ENCODE measurements around the gene SFRP5. TPM values are rescaled to one million over a fixed set of nuclear protein-coding genes. Genes with fewer than 3 reads are reported as not detected.

The SFRP5 gene
- total RNA-seq, 1 donor from 2014 or later, result not detected

DNA sequence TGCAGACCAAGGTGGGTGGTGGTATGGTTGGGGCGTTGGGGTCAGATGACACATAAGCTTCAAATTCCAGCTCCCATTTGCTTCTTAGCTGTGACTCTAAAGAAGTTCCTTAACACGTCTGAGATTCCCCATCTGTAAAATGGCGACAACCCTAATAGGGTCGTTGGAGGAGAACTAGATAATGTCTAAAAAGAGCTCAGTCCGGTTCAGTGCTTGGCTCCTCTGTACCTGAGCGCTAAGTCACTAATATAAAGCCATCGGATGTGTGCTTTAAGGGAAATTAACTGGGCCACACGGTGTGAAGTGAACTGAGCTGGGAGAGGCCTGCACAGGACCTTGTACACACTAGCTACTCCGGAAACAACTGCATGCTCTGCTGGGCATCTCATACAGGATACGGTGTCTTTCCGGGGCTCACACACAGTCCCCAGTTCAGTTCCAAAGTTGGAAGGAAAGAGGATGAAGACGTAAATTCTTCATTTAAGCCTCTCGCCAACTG is 35.3 kb downstream of the SFRP5 start:
- intact Hi-C loops (cut with micrococcal nuclease), result loop anchor here (2.0 to 5.0 kb wide), 6 partner anchors 96 to 904 kb away; partner anchors contain the start of genes LCOR, PI4K2A and R3HCC1L
- H3K27ac Mint-ChIP-seq, result peak overlapping the region; percentile 100
- H3K4me3 Mint-ChIP-seq, result peak overlapping the region; percentile 93
- H3K27me3 Mint-ChIP-seq (ENCODE audit: insufficient read depth), result peaks cover 2% of the 10 kb centered on the region
- no peaks in the 10 kb centered on the region for H3K9me3 Mint-ChIP-seq
- DNase-seq (ENCODE audit: low spot score), result no peak
- H3K4me1 Mint-ChIP-seq (ENCODE audit: low read depth), result peaks cover 44% of the 10 kb centered on the region
- H3K36me3 Mint-ChIP-seq (ENCODE audit: low read depth), result peaks cover 28% of the 10 kb centered on the region

GRCh38 chr10:97734021-97734420 is 37.8 kb downstream of the SFRP5 start:
- Mint-ChIP-seq H3K36me3 (ENCODE audit: low read depth) (peaks cover 10% of the 10 kb centered on the region), H3K27ac (no peak overlapping the region), H3K27me3 (ENCODE audit: insufficient read depth) (peaks cover 4% of the 10 kb centered on the region), H3K9me3 (no peaks in the 10 kb centered on the region), H3K4me1 (ENCODE audit: low read depth) (peaks cover 25% of the 10 kb centered on the region), H3K4me3 (no peak overlapping the region)
- no peak for DNase-seq (ENCODE audit: low spot score)
- intact Hi-C loops (cut with micrococcal nuclease), result no loop called here

DNA sequence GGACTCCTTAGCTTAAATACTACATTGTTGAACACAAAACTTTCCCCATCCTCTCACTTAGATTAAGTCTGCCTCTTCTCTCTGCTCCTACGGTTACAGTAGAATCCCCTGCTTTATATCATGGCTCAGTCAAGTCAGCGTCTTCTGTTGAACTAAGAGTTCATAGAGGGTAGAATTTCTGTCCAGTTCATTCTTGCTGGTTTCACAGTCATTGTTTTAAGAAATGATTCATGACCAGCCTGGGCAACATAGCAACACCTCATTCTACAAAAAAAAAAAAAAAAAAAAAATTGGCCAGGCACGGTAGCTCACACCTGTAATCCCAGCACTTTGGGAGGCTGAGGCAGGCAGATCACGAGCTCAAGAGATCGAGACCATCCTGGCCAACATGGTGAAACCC is 38.5 kb downstream of the SFRP5 start:
- Mint-ChIP-seq H3K27ac (no peak overlapping the region), H3K9me3 (no peaks in the 10 kb centered on the region), H3K36me3 (ENCODE audit: low read depth) (peaks cover 10% of the 10 kb centered on the region), H3K27me3 (ENCODE audit: insufficient read depth) (peaks cover 4% of the 10 kb centered on the region), H3K4me3 (no peak overlapping the region), H3K4me1 (ENCODE audit: low read depth) (peaks cover 22% of the 10 kb centered on the region)
- no peak for DNase-seq (ENCODE audit: low spot score)
- intact Hi-C loops (cut with micrococcal nuclease), result no loop called here

GRCh38 chr10:97732052-97732359 is 39.8 kb downstream of the SFRP5 start:
- Mint-ChIP-seq H3K9me3 (no peaks in the 10 kb centered on the region), H3K4me3 (no peak overlapping the region), H3K27ac (no peak overlapping the region), H3K27me3 (ENCODE audit: insufficient read depth) (peaks cover 3% of the 10 kb centered on the region), H3K4me1 (ENCODE audit: low read depth) (peaks cover 13% of the 10 kb centered on the region), H3K36me3 (ENCODE audit: low read depth) (peaks cover 2% of the 10 kb centered on the region)
- no peak for DNase-seq (ENCODE audit: low spot score)
- intact Hi-C loops (cut with micrococcal nuclease), result no loop called here

- no peaks in the 10 kb centered on the region for H3K36me3 Mint-ChIP-seq (ENCODE audit: low read depth)
- no peak overlapping the region for H3K4me3 Mint-ChIP-seq
- intact Hi-C loops (cut with micrococcal nuclease), result loop anchor here (1.0 to 2.0 kb wide), 4 partner anchors 22 to 159 kb away; partner anchors contain the start of gene ANKRD2
- peaks cover 8% of the 10 kb centered on the region for H3K4me1 Mint-ChIP-seq (ENCODE audit: low read depth)
- peaks cover 1% of the 10 kb centered on the region for H3K27me3 Mint-ChIP-seq (ENCODE audit: insufficient read depth)
- DNase-seq (ENCODE audit: low spot score), result no peak
- H3K27ac Mint-ChIP-seq, result no peak overlapping the region
- H3K9me3 Mint-ChIP-seq, result no peaks in the 10 kb centered on the region
Observed at GRCh38 chr10:97731346-97732051, 40.3 kb downstream of the SFRP5 start.

- Mint-ChIP-seq H3K4me3 (no peak overlapping the region), H3K9me3 (no peaks in the 10 kb centered on the region), H3K4me1 (ENCODE audit: low read depth) (no peaks in the 10 kb centered on the region), H3K27me3 (ENCODE audit: insufficient read depth) (peaks cover 12% of the 10 kb centered on the region), H3K36me3 (ENCODE audit: low read depth) (no peaks in the 10 kb centered on the region), H3K27ac (no peak overlapping the region)
- intact Hi-C loops (cut with micrococcal nuclease), result no loop called here
- no peak for DNase-seq (ENCODE audit: low spot score)
Observed at GRCh38 chr10:97729014-97729413, 42.8 kb downstream of the SFRP5 start.

DNA sequence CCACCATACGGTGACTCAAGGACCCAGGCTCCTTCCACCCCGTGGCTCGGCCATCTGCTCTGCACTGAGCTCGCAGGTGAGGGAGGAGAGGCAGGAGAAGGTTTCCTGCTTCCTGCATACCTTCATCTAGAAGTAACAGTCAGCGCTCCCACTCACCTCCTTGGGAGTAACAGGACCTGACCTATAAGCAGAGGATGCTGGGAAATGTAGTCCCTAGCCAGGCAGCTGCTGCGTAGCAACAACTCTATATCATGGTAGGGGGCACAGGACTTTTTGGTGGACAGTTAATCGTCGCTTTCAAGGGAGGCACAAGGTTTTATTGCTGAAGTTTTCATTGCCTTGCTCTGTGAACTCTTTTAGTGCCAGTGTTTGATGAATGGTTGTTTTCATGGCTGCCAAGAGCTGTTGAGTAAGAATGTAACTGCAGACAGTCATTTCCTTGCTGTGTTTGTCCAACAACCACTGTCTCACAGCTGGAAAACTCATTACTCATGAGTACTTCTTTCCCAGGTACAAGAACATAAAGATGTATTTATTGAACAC is 45.1 kb downstream of the SFRP5 start:
- Mint-ChIP-seq H3K4me3 (no peak overlapping the region), H3K27ac (no peak overlapping the region), H3K4me1 (ENCODE audit: low read depth) (no peaks in the 10 kb centered on the region), H3K27me3 (ENCODE audit: insufficient read depth) (peaks cover 12% of the 10 kb centered on the region), H3K9me3 (no peaks in the 10 kb centered on the region), H3K36me3 (ENCODE audit: low read depth) (no peaks in the 10 kb centered on the region)
- intact Hi-C loops (cut with micrococcal nuclease), result loop anchor here (1.0 kb wide), 1 partner anchor 12 kb away; no protein-coding TSS in a partner anchor
- DNase-seq (ENCODE audit: low spot score), result no peak

DNA sequence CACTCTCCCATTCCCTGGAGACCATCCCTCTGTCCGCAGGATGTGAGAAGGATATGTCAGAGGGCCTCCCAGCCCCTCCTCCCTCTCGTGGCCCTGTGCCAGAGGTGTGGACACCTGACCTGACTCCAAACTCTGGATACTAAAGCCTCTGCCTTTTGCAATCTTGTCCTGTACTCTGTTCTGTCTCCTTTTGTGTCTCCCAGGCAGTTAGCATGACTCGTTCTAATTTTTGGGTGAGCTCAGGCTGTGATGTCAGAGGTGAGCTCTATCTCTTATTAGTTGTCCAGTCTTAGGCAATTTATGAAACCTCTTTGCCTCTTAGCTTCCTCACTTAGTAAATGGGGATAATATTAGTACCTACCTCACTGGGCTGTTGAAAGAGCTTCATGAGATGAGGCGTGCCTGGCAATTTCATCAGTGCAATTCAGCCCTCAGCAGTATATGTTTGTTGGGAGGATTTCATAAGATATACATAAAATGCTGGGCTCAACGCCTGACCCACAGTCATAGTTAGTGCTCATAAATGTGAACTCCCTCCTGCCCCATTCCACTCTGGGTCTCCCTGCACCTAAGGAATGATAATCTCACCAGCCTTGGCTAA is 47.4 kb downstream of the SFRP5 start:
- H3K27ac Mint-ChIP-seq, result no peak overlapping the region
- no peaks in the 10 kb centered on the region for H3K9me3 Mint-ChIP-seq
- H3K4me1 Mint-ChIP-seq (ENCODE audit: low read depth), result no peaks in the 10 kb centered on the region
- no peak for DNase-seq (ENCODE audit: low spot score)
- intact Hi-C loops (cut with micrococcal nuclease), result no loop called here
- no peaks in the 10 kb centered on the region for H3K36me3 Mint-ChIP-seq (ENCODE audit: low read depth)
- no peak overlapping the region for H3K4me3 Mint-ChIP-seq
- H3K27me3 Mint-ChIP-seq (ENCODE audit: insufficient read depth), result peaks cover 12% of the 10 kb centered on the region

DNA sequence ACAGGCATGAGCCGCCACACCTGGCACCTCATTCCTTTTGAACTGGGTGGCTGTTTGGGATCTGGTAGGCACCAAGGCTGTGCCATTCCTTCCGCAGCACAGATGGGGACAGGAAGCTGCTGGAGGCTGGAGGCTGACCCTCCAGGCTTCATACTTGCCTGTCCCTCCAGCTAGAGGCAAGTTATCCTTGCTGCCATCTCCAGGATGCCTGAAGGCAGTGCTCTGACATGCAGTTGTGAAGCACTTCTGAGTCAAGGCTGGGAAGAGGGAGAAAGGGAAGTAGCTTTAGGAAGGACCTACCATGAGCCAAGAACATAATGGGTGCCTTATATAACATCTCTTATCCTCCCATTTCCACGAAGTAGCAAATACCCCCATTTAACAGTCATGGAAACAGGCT is 48.8 kb downstream of the SFRP5 start:
- intact Hi-C loops (cut with micrococcal nuclease), result no loop called here
- no peak for DNase-seq (ENCODE audit: low spot score)
- peaks cover 11% of the 10 kb centered on the region for H3K27me3 Mint-ChIP-seq (ENCODE audit: insufficient read depth)
- no peak overlapping the region for H3K4me3 Mint-ChIP-seq
- no peak overlapping the region for H3K27ac Mint-ChIP-seq
- no peaks in the 10 kb centered on the region for H3K9me3 Mint-ChIP-seq
- H3K36me3 Mint-ChIP-seq (ENCODE audit: low read depth), result no peaks in the 10 kb centered on the region
- H3K4me1 Mint-ChIP-seq (ENCODE audit: low read depth), result no peaks in the 10 kb centered on the region

GRCh38 chr10:97721871-97722780 is 49.7 kb downstream of the SFRP5 start:
- no peak overlapping the region for H3K4me3 Mint-ChIP-seq
- intact Hi-C loops (cut with micrococcal nuclease), result no loop called here
- no peaks in the 10 kb centered on the region for H3K9me3 Mint-ChIP-seq
- H3K27ac Mint-ChIP-seq, result no peak overlapping the region
- DNase-seq (ENCODE audit: low spot score), result no peak
- no peaks in the 10 kb centered on the region for H3K4me1 Mint-ChIP-seq (ENCODE audit: low read depth)
- H3K27me3 Mint-ChIP-seq (ENCODE audit: insufficient read depth), result peaks cover 13% of the 10 kb centered on the region
- H3K36me3 Mint-ChIP-seq (ENCODE audit: low read depth), result no peaks in the 10 kb centered on the region

- no peaks in the 10 kb centered on the region for H3K4me1 Mint-ChIP-seq (ENCODE audit: low read depth)
- peaks cover 4% of the 10 kb centered on the region for H3K36me3 Mint-ChIP-seq (ENCODE audit: low read depth)
- no peak for DNase-seq (ENCODE audit: low spot score)
- H3K9me3 Mint-ChIP-seq, result no peaks in the 10 kb centered on the region
- H3K27ac Mint-ChIP-seq, result no peak overlapping the region
- no peak overlapping the region for H3K4me3 Mint-ChIP-seq
- intact Hi-C loops (cut with micrococcal nuclease), result no loop called here
- H3K27me3 Mint-ChIP-seq (ENCODE audit: insufficient read depth), result peaks cover 23% of the 10 kb centered on the region
Observed at GRCh38 chr10:97719602-97720001, 52.2 kb downstream of the SFRP5 start.

GRCh38 chr10:97718659-97719142 is 53.1 kb downstream of the SFRP5 start:
- peaks cover 6% of the 10 kb centered on the region for H3K36me3 Mint-ChIP-seq (ENCODE audit: low read depth)
- H3K27ac Mint-ChIP-seq, result no peak overlapping the region
- peaks cover 5% of the 10 kb centered on the region for H3K4me1 Mint-ChIP-seq (ENCODE audit: low read depth)
- DNase-seq (ENCODE audit: low spot score), result no peak
- intact Hi-C loops (cut with micrococcal nuclease), result no loop called here
- no peaks in the 10 kb centered on the region for H3K9me3 Mint-ChIP-seq
- H3K27me3 Mint-ChIP-seq (ENCODE audit: insufficient read depth), result peaks cover 17% of the 10 kb centered on the region
- no peak overlapping the region for H3K4me3 Mint-ChIP-seq
